NCI-H345 treated with DMSO at 0.1 percent for 48 hours (cell line): ENCODE measurements around the gene DPH1.

Source experiments
- DNase-seq: peaks from one replicate; lab custom pipeline; 2025; ENCODE audit not compliant: unreplicated experiment; lab: John Stamatoyannopoulos, UW

Gene DPH1

DNA sequence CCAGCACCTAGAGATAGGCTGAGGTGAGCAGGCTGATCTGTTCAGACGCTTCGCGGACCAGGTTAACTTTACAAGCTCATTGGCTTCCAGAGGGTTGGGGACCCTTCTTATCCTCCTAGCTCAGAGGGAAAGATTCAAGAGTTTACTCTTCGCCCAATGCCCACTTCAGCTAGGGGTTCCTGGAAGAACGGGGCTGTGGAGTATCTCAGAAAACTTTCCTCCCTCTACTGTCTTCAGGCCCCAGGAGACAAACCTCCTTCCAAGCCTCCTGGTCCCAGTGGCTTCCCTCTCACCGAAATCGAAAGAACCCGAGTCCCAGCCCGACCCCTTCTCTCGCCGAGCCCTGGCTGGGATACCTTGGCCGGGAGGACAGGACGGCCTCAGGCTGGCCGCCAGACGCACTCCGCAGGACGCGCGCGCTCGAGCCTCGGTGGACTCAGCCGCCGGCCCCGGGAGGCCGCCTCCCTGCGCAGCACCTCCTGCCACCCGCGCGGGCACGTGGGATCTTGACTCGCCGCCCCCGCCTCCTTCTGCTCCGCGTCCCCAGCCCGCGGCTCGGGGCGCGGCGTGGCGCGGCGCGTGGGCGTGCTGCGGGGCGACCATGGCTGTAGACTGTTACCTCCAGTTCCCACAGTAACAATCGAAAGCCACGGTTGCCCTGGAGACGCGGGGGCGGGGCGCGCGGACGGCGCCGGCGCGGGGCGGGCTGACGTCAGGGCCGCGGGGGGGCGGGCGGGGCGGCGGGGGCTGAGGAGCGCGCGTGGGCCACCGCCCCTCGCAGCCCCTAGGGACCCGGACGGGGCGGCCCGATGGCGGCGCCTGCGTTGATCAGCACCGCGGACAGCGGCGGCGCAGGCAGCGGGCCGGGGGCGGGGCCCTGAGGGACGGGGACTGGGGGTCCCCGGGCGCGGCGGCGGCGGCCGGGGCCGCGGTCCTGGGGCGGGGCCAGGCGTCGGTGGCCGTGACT lies 19.7 kb downstream of the DPH1 start:
- DNase-seq = no peak

DNA sequence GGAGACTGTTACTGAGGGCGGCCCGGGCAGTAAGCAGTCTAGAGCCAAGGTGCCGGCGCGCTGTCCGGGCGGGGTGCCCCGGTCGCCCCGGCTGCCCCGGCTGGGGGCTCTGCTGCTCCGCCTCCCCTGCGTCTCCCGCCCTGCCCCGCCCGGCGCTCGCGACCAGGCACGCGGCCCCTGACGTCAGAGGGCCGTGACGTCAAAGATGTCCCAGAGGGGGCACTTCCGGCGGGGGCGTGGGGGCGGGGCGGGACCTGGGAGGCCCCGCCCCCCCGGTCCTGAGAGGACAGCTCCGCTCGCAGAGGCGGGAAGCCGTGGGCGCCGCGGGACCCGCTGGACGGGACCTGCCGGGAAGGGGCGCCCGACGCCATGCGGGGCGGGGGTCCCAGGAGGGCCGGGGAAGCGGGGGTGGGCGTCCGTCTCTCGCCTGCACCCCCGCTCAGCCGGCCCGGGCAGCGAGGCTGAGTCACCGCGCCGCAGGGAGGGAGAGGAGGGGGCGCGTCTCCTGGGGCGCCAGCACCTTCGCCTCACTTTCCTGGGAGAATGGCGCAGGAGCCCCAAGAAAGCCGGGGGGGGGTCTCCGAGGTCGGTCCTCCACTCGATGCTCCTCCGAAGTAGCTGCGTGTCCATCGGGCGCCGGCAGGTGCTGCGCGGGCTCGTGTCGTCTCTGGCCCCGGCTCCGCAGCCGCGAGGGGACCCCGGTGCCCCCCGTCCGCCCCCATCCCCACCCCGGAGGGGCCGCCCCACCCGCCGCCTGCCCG lies 20.5 kb downstream of the DPH1 start:
- no peak for DNase-seq

DNA sequence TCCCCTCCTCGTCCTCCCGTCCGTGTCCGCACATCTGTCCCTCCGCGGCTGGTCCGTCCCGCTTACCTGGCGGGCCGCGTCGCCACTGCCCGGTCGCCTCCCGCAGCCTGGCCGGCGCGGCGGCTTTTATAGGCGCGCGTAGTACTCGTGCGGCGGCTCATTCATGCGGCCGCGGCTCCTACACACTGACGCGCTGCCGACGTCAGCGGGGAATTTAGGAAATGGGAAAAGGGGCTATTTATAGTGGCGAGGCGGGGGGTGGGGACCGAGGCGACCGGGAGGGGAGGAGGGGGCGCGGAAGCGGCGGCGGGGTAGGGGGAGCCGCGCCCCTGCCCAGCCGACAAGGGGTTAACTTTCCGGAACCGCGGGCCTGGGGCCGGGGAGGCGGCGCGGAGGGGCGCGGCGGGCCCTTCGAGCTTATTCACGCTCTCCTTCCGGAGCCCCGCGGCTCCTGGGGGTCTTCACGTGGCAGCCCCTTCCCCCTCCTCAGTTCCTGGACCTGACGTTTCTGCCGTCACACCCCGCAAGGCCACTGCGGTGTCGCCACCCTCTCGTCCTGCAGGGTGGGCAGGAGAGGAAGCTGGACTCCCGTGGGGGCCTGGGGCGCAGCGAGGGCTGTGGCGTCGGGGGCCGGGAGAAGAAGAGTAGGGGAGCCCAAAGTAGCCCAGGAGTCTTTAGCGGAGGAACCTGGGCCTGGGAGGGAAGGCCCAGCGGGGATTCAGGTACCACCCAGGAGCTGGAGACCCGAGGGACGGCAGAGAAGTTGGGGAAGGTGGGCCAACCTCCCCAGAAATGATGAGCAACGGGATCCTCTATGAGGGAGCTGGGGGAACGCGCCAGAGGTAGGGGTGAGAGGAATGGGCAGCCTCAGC lies 21.3 kb downstream of the DPH1 start:
- DNase-seq = no peak

DNA sequence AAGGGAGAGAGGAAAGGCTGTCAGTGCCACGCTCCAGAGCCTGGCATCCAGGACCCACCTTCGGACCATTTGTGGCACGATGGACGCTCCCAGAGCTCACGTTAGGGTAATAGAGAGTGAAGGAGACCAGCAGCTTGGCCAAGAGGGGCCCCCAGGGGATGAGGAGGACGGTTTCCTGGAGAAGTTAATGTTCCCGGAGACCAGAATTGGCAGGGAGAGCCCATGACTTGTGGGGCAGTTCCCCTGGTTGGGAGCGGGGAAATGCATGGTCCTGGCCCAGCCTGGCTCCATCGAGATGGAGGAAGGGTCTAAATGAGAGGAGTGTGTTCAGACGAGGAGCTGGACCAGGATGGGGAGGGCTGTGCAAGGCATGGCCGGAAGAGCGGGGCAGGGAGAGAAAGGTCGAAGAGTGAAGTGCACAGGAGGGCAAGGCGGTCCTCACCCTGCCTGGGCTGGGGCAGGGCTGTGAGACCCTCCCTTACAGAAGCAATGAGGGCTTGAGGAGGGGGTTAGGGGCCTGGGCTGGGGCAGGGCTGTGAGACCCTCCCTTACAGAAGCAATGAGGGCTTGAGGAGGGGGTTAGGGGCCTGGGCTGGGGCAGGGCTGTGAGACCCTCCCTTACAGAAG lies 22.1 kb downstream of the DPH1 start:
- no peak for DNase-seq

DNA sequence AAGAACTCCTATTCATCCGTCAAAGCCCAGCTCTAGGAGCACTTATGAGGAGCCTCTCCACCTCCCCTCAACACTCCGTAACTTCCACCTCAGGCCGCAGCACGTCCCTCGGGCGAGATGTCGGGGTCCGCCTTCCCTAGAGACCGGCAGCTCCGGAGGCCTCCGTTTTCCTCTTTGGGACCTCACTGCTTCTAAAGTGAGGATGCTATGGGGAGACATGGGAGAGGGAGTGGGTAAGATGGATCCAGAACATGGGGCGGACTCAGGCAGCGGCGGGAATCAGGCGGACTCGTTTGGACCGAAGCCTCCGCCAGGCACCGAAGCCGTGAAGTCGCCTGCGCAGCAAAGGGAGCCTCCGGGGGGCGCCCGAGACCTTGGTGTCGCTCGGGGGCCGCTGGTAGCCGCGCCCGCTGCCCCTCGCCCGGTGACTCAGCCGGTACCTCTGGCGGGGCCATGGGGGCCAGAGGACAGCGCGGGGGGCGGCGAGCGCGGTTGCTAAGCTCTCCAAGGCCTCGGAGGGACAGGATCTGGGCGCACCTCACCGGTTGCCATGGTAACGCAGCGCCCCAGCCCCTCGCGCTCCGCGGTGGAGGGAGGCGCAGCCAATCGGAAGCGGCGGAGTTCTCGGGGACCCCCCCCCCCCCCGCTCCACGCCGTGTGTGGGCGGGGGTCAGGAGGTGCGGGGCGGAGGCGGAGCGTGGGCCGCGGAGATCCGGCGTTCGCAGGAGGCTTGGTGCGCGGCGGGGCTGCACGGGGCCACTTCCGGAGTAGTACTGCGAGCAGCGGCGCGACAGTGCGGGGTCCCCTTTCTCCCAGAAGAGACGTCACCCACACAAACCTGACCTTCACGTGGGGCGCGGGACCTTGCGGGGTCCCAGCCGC lies 23.7 kb downstream of the DPH1 start:
- DNase-seq = peak; percentile 56

DNA sequence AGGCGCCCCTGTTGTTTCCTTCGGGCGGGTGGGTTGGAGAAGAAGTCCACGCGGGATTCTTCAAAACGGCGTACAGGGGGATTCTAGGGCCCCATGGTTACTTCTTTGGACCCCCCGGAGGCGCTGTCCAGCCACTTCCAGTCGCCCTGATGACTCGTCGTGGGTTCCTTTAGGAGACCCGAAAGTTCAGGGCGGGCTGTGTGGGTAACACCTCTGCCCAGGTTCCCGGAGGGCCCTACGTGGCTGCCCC lies 24.2 kb downstream of the DPH1 start:
- DNase-seq = no peak

DNA sequence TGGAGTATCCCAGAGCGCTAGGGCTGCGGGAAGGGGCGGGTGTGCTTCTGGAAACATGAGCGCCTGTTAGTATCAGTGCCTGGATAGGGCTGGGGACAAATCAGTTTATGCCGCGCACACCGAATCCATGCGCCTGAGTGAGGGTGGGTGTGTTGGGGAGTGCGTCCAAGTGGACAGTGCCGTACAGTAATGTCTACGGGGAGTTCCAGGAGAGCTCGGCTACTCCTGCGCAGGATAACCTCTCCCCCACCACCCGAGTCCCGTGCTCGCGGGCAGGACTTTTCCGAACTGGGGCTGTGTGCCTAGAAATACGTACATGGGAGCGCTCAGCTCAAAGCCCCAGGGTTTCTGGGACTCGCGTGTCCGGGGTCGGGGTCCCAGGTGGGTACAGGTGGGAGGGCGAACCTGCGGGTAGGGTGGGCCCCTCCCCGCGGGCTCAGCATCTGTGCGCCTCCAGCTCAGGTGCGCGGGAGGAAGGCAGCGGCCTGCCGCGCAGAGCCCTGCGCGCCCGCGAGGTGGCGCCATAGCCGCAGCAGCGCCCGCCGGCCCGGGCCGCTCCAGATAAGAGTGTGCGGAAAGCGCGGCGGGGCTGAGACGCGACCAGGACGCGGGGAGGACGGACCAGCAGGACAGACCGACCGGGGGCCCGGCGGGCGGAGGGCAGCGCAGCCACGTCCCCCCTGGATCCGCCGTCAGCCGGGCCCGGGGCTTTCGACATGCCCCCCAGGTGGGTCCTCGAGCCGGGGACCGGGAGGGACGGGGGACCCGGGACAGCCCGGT lies 24.7 kb downstream of the DPH1 start, which contains the start of gene HIC1:
HIC1 (plus strand) TSS at position 592 of the 780 bp plus-strand sequence. CDS start 1,588 bp downstream, outside the sequence.
- peak; percentile 28 for DNase-seq

DNA sequence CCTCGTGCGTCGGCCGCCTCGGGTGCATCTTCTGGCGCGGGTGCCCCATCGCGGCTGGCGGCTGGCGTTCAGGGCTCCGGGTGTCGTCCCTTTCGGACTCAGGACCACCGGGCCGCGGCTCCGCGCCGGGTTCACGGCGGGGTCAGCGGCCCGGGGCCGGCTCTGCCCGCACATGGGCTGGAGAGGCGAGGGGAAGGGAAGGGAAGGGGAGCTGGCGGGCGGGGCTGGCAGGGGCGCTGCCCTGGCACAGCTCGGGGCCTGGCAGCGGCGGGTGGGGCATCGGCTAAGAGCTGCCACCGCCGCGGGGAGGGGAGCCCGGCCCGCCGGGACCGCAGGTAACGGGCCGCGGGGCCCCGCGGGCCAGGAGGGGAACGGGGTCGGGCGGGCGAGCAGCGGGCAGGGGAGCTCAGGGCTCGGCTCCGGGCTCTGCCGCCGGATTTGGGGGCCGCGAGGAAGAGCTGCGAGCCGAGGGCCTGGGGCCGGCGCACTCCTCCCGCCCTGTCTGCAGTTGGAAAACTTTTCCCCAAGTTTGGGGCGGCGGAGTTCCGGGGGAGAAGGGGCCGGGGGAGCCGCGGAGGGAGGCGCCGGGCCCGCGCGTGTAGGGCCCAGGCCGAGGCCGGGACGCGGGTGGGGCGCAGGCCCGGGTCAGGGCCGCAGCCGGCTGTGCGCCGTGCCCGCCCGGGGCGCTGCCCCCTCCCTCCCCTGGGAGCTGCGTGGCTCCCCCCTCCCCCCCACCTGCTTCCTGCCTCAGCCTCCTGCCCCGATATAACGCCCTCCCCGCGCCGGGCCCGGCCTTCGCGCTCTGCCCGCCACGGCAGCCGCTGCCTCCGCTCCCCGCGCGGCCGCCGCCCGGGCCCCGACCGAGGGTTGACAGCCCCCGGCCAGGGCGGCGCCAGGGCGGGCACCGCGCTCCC lies 25.6 kb downstream of the DPH1 start:
- no peak for DNase-seq

DNA sequence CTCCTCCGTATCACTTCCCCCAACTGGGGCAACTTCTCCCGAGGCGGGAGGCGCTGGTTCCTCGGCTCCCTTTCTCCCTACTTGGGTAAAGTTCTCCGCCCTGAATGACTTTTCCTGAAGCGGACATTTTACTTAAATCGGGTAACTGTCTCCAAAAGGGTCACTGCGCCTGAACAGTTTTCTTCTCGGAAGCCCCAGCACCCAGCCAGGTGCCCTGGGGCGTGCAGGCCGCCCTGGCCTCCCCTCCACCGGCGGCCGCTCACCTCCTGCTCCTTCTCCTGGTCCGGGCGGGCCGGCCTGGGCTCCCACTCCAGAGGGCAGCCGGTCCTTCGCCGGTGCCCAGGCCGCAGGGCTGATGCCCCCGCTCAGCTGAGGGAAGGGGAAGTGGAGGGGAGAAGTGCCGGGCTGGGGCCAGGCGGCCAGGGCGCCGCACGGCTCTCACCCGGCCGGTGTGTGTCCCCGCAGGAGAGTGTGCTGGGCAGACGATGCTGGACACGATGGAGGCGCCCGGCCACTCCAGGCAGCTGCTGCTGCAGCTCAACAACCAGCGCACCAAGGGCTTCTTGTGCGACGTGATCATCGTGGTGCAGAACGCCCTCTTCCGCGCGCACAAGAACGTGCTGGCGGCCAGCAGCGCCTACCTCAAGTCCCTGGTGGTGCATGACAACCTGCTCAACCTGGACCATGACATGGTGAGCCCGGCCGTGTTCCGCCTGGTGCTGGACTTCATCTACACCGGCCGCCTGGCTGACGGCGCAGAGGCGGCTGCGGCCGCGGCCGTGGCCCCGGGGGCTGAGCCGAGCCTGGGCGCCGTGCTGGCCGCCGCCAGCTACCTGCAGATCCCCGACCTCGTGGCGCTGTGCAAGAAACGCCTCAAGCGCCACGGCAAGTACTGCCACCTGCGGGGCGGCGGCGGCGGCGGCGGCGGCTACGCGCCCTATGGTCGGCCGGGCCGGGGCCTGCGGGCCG lies 26.5 kb downstream of the DPH1 start:
- DNase-seq = no peak

DNA sequence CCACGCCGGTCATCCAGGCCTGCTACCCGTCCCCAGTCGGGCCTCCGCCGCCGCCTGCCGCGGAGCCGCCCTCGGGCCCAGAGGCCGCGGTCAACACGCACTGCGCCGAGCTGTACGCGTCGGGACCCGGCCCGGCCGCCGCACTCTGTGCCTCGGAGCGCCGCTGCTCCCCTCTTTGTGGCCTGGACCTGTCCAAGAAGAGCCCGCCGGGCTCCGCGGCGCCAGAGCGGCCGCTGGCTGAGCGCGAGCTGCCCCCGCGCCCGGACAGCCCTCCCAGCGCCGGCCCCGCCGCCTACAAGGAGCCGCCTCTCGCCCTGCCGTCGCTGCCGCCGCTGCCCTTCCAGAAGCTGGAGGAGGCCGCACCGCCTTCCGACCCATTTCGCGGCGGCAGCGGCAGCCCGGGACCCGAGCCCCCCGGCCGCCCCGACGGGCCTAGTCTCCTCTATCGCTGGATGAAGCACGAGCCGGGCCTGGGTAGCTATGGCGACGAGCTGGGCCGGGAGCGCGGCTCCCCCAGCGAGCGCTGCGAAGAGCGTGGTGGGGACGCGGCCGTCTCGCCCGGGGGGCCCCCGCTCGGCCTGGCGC lies 27.3 kb downstream of the DPH1 start:
- DNase-seq = no peak

DNA sequence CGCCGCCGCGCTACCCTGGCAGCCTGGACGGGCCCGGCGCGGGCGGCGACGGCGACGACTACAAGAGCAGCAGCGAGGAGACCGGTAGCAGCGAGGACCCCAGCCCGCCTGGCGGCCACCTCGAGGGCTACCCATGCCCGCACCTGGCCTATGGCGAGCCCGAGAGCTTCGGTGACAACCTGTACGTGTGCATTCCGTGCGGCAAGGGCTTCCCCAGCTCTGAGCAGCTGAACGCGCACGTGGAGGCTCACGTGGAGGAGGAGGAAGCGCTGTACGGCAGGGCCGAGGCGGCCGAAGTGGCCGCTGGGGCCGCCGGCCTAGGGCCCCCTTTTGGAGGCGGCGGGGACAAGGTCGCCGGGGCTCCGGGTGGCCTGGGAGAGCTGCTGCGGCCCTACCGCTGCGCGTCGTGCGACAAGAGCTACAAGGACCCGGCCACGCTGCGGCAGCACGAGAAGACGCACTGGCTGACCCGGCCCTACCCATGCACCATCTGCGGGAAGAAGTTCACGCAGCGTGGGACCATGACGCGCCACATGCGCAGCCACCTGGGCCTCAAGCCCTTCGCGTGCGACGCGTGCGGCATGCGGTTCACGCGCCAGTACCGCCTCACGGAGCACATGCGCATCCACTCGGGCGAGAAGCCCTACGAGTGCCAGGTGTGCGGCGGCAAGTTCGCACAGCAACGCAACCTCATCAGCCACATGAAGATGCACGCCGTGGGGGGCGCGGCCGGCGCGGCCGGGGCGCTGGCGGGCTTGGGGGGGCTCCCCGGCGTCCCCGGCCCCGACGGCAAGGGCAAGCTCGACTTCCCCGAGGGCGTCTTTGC lies 28.0 kb downstream of the DPH1 start:
- no peak for DNase-seq

DNA sequence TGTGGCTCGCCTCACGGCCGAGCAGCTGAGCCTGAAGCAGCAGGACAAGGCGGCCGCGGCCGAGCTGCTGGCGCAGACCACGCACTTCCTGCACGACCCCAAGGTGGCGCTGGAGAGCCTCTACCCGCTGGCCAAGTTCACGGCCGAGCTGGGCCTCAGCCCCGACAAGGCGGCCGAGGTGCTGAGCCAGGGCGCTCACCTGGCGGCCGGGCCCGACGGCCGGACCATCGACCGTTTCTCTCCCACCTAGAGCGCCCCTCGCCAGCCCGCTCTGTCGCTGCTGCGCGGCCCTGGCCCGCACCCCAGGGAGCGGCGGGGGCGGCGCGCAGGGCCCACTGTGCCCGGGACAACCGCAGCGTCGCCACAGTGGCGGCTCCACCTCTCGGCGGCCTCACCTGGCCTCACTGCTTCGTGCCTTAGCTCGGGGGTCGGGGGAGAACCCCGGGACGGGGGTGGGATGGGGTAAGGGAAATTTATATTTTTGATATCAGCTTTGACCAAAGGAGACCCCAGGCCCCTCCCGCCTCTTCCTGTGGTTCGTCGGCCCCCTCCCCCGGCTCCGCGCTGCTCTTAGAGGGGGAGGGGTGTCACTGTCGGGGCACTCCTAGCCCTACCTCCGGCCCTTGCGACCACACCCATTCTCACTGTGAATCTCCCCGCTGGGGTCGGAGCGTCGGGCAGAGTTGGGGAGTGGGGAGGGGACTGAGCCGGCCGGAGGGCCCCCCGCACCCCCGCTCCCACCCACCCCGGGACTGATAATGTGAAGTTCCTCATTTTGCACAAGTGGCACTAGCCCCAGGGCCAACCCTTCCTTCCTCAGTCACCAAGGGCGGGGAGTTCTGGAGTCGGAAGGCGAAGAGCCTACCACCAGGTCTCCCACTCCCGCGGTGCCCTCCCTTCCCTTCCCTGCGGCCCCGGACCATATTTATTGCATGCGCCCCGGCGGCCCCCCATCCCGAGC lies 28.9 kb downstream of the DPH1 start:
- no peak for DNase-seq

DNA sequence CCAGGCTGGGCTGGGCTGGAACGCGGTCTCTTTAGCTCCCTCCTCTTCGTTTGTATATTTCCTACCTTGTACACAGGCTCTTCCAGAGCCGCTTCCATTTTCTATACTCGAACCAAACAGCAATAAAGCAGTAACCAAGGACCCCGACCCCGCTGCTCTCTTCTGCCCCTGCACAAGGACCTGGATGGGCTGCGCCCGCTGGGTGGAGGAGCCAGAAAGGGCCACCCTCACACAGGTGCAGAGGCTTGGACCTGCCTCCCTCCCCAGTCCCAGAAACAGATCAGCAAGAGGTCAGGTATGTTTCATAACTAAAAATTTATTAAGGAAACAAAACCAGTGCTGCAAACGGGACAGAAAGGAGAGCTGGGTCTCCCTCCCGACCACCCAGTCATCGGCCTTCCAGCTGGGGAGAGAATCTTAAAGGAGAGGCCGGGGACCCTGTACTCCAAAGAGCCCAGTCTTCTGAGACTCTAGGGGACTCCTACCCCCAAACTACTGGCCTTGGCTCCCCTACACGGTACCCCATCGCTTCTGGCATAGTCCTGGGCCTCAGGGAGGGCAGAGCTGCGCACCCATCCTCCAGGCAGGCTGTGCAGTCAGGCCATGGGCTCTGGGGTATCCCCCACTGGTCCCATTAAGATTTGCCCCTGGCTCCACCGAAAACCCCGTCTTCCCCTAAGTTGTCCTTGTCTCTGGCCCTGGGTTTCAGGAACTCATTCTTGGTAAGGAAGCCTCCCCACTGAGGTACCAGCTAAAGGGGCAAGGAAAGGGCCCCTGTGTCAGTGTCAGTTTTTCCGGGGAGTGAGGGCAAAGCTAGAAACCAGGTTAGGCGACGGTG lies 29.8 kb downstream of the DPH1 start:
- DNase-seq = no peak

DNA sequence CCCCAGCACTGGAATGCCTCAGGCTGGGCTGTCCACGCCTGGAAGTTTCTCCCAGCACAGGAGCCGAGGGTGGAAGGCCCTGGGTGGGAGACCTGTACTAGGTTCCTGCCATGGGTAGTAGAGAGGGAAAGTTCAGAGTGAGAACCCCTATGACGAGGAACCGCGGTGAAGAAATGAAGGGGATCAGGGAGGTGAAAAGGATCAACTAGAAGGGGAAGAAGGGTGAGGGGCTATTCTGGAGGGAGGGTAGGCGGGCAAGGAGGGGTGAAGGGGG lies 30.4 kb downstream of the DPH1 start:
- DNase-seq = no peak
